CD8-positive, alpha-beta memory T cell (primary cell): ENCODE results near the gene WDPCP. TPM values are rescaled to one million over a fixed set of nuclear protein-coding genes. Genes with fewer than 3 reads are reported as not detected.
"Not testable (repeated sequence)": the region's sequence is repeated elsewhere in the genome, so short reads cannot be mapped to it uniquely, and the experiment has no call there.

Experiments
- CTCF ChIA-PET: fragments of 350-600 bp; sonication (Branson Sonifier 250); formaldehyde crosslinking; loops from one replicate; lab custom pipeline; 2021; ENCODE audit warnings: antibody characterized with exemption; lab: Charles Lee
- POLR2A ChIA-PET: fragments of 350-600 bp; sonication (Branson Sonifier 250); formaldehyde crosslinking; loops from one replicate; lab custom pipeline; 2021; ENCODE audit warnings: antibody characterized with exemption; lab: Charles Lee
- DNase-seq, 5 donors: peaks; one replicate each; pipeline versions ENCODE4 v3.0.0 to v3.0.0-alpha.2; 2020 to 2022; ENCODE audit warnings: mixed read lengths in 1 of 5
- H3K27ac ChIP-seq: one replicate; pipeline ENCODE4 v1.7.0; 2013; ENCODE audit warnings: low read depth, mild to moderate bottlenecking, low read length, moderate library complexity
- H3K27me3 ChIP-seq: 2 replicates; pipeline ENCODE4 v1.7.0; 2013; ENCODE audit warnings: low read length, mild to moderate bottlenecking; ENCODE audit not compliant: insufficient read depth, poor library complexity, severe bottlenecking
- H3K36me3 ChIP-seq: 2 replicates; pipeline ENCODE4 v1.7.0; 2013; ENCODE audit warnings: mild to moderate bottlenecking, low read length, moderate library complexity; ENCODE audit not compliant: insufficient read depth
- H3K4me1 ChIP-seq: 2 replicates; pipeline ENCODE4 v1.7.0; 2013; ENCODE audit warnings: mild to moderate bottlenecking, low read length, moderate library complexity; ENCODE audit not compliant: insufficient read depth
- H3K4me3 ChIP-seq: 2 replicates; pipeline ENCODE4 v1.7.0; 2013; ENCODE audit warnings: mild to moderate bottlenecking, low read length
- H3K9me3 ChIP-seq: 2 replicates; pipeline ENCODE4 v1.7.0; 2013; ENCODE audit warnings: mild to moderate bottlenecking, low read length
- H3K27ac Mint-ChIP-seq, 8 donors: one replicate each; pipeline ENCODE4 v1.8.0; 2020 to 2021; ENCODE audit warnings: mixed read lengths in 8 of 8, mild to moderate bottlenecking in 6 of 8, inconsistent platforms in 3 of 8, moderate library complexity in 3 of 8
- H3K27me3 Mint-ChIP-seq, 2 donors: one replicate each; pipeline ENCODE4 v1.8.0; 2020 to 2021; ENCODE audit warnings: mixed read lengths in 2 of 2, mild to moderate bottlenecking in 1 of 2, moderate library complexity in 1 of 2
- H3K36me3 Mint-ChIP-seq, 3 donors: one replicate each; pipeline ENCODE4 v1.8.0; 2020 to 2021; ENCODE audit warnings: mixed read lengths in 3 of 3, inconsistent platforms in 1 of 3, mild to moderate bottlenecking in 1 of 3
- H3K4me1 Mint-ChIP-seq, 3 donors: one replicate each; pipeline ENCODE4 v1.8.0; 2020 to 2021; ENCODE audit warnings: mixed read lengths in 3 of 3, inconsistent platforms in 1 of 3, mild to moderate bottlenecking in 1 of 3
- H3K4me3 Mint-ChIP-seq, 7 donors: one replicate each; pipeline ENCODE4 v1.8.0; 2020 to 2021; ENCODE audit warnings: mixed read lengths in 7 of 7, mild to moderate bottlenecking in 6 of 7, moderate library complexity in 4 of 7, inconsistent platforms in 2 of 7
- H3K9me3 Mint-ChIP-seq, 5 donors: one replicate each; pipeline ENCODE4 v1.8.0; 2020 to 2022; ENCODE audit warnings: mixed read lengths in 5 of 5, mild to moderate bottlenecking in 3 of 5, moderate library complexity in 2 of 5, inconsistent platforms in 1 of 5
- polyA plus RNA-seq: library from polyadenylated mRNA; unstranded; fragments of 300-500 nt; fragmentation: Illumina TruSeq; gene quantifications from one replicate; pipeline ENCODE4 v1.2.3, GENCODE V29; 2021
- total RNA-seq, 2 experiments: library from RNA; stranded (reverse); gene quantifications; one replicate each; pipeline ENCODE4 v1.2.3, GENCODE V29; 2021

Gene WDPCP
- total and polyA plus RNA-seq, 3 experiments from 2014 or later, result 5.9 to 7.9 (median 7.2) TPM

- DNase-seq, result no peak
- CTCF ChIA-PET, result no interaction called here
- Mint-ChIP-seq H3K27ac (no peak overlapping the region), H3K27me3 (no peaks in the 10 kb centered on the region), H3K36me3 (peaks cover 8 to 10% (median 10%) of the 10 kb centered on the region in 3 donors), H3K4me3 (no peak overlapping the region), H3K9me3 (no peaks in the 10 kb centered on the region), H3K4me1 (no peaks in the 10 kb centered on the region)
- Histone ChIP-seq H3K36me3 (no peaks in the 10 kb centered on the region), H3K9me3 (no peaks in the 10 kb centered on the region), H3K4me1 (no peaks in the 10 kb centered on the region), H3K27me3 (no peaks in the 10 kb centered on the region), H3K27ac (no peak overlapping the region), H3K4me3 (no peak overlapping the region)
- POLR2A ChIA-PET, result no interaction called here
These were observed 179.7 kb downstream of the WDPCP start for GRCh38 chr2:63408530-63408929.

- ChIA-PET CTCF (no interaction called here), POLR2A (no interaction called here)
- Mint-ChIP-seq H3K36me3 (peaks cover 14 to 25% (median 22%) of the 10 kb centered on the region in 3 donors), H3K4me1 (no peaks in the 10 kb centered on the region), H3K9me3 (peaks cover 3 to 15% (median 11%) of the 10 kb centered on the region in 5 donors), H3K27ac (no peak overlapping the region), H3K27me3 (no peaks in the 10 kb centered on the region), H3K4me3 (no peak overlapping the region)
- Histone ChIP-seq H3K27me3 (no peaks in the 10 kb centered on the region), H3K4me3 (no peak overlapping the region), H3K4me1 (no peaks in the 10 kb centered on the region), H3K27ac (no peak overlapping the region), H3K36me3 (no peaks in the 10 kb centered on the region), H3K9me3 (no peaks in the 10 kb centered on the region)
- no peak for DNase-seq
These were observed 181.6 kb downstream of the WDPCP start for GRCh38 chr2:63406641-63407040.

GRCh38 chr2:63403820-63404219, 184.5 kb downstream of the WDPCP start:
- no peaks in the 10 kb centered on the region for H3K27me3 Mint-ChIP-seq
- CTCF ChIA-PET, result no interaction called here
- H3K27ac Mint-ChIP-seq, result no peak overlapping the region
- H3K4me3 ChIP-seq, result no peak overlapping the region
- no peak overlapping the region for H3K4me3 Mint-ChIP-seq
- H3K27ac ChIP-seq, result no peak overlapping the region
- H3K27me3 ChIP-seq, result no peaks in the 10 kb centered on the region
- no peaks in the 10 kb centered on the region for H3K4me1 Mint-ChIP-seq
- POLR2A ChIA-PET, result no interaction called here
- peaks cover 3 to 18% (median 11%) of the 10 kb centered on the region in 5 donors for H3K9me3 Mint-ChIP-seq
- no peaks in the 10 kb centered on the region for H3K36me3 ChIP-seq
- no peaks in the 10 kb centered on the region for H3K9me3 ChIP-seq
- DNase-seq, result no peak
- no peaks in the 10 kb centered on the region for H3K4me1 ChIP-seq
- H3K36me3 Mint-ChIP-seq, result peaks cover 17 to 45% (median 26%) of the 10 kb centered on the region in 3 donors

GRCh38 chr2:63402889-63403288, 185.4 kb downstream of the WDPCP start:
- H3K9me3 Mint-ChIP-seq, result peaks cover 3 to 18% (median 11%) of the 10 kb centered on the region in 5 donors
- H3K9me3 ChIP-seq, H3K4me1 ChIP-seq, H3K36me3 ChIP-seq, H3K27me3 Mint-ChIP-seq, DNase-seq, CTCF ChIA-PET, H3K4me1 Mint-ChIP-seq, H3K27me3 ChIP-seq, H3K27ac ChIP-seq, H3K4me3 ChIP-seq, H3K27ac Mint-ChIP-seq, H3K4me3 Mint-ChIP-seq, POLR2A ChIA-PET: not testable (repeated sequence)
- peaks cover 17 to 45% (median 26%) of the 10 kb centered on the region in 3 donors for H3K36me3 Mint-ChIP-seq

GRCh38 chr2:63399156-63399555, 189.1 kb downstream of the WDPCP start:
- H3K9me3 Mint-ChIP-seq, result peaks cover 8 to 26% (median 11%) of the 10 kb centered on the region in 5 donors
- H3K27ac Mint-ChIP-seq, result peak overlapping the region in 1 of 8 donors; percentile 4
- Histone ChIP-seq H3K4me1 (no peaks in the 10 kb centered on the region), H3K9me3 (peaks cover 5% of the 10 kb centered on the region), H3K4me3 (no peak overlapping the region), H3K27ac (no peak overlapping the region), H3K27me3 (no peaks in the 10 kb centered on the region), H3K36me3 (no peaks in the 10 kb centered on the region)
- H3K4me3 Mint-ChIP-seq, result no peak overlapping the region
- H3K27me3 Mint-ChIP-seq, result no peaks in the 10 kb centered on the region
- CTCF ChIA-PET, result no interaction called here
- H3K4me1 Mint-ChIP-seq, result no peaks in the 10 kb centered on the region
- no peak for DNase-seq
- POLR2A ChIA-PET, result no interaction called here
- H3K36me3 Mint-ChIP-seq, result peaks cover 21 to 53% (median 35%) of the 10 kb centered on the region in 3 donors

GRCh38 chr2:63379451-63379850, 208.8 kb downstream of the WDPCP start:
- H3K4me1 Mint-ChIP-seq, result no peaks in the 10 kb centered on the region
- no peak overlapping the region for H3K4me3 Mint-ChIP-seq
- POLR2A ChIA-PET, result no interaction called here
- no peaks in the 10 kb centered on the region for H3K27me3 Mint-ChIP-seq
- H3K27me3 ChIP-seq, result no peaks in the 10 kb centered on the region
- no peak for DNase-seq
- H3K27ac Mint-ChIP-seq, result no peak overlapping the region
- H3K4me3 ChIP-seq, result no peak overlapping the region
- peaks cover 20 to 40% (median 29%) of the 10 kb centered on the region in 3 donors for H3K36me3 Mint-ChIP-seq
- H3K4me1 ChIP-seq, result no peaks in the 10 kb centered on the region
- no peaks in the 10 kb centered on the region for H3K36me3 ChIP-seq
- H3K27ac ChIP-seq, result no peak overlapping the region
- H3K9me3 ChIP-seq, result no peaks in the 10 kb centered on the region
- CTCF ChIA-PET, result no interaction called here
- H3K9me3 Mint-ChIP-seq, result no peaks in the 10 kb centered on the region

- no peaks in the 10 kb centered on the region for H3K27me3 ChIP-seq
- no peaks in the 10 kb centered on the region for H3K4me1 ChIP-seq
- H3K4me3 ChIP-seq, result no peak overlapping the region
- no peaks in the 10 kb centered on the region for H3K9me3 ChIP-seq
- CTCF ChIA-PET, result interaction anchor here (0.8 kb wide), 1 partner anchor 9 kb away, joined by 3 read pairs; no protein-coding TSS in a partner anchor
- H3K36me3 ChIP-seq, result no peaks in the 10 kb centered on the region
- POLR2A ChIA-PET, result no interaction called here
- no peak overlapping the region for H3K27ac ChIP-seq
- no peaks in the 10 kb centered on the region for H3K4me1 Mint-ChIP-seq
- H3K27me3 Mint-ChIP-seq, result no peaks in the 10 kb centered on the region
- peaks cover 23 to 42% (median 33%) of the 10 kb centered on the region in 3 donors for H3K36me3 Mint-ChIP-seq
- peaks cover 0 to under 1% (median 0%) of the 10 kb centered on the region in 5 donors for H3K9me3 Mint-ChIP-seq
- H3K4me3 Mint-ChIP-seq, result no peak overlapping the region
- no peak for DNase-seq
- no peak overlapping the region for H3K27ac Mint-ChIP-seq
These were observed 209.7 kb downstream of the WDPCP start for GRCh38 chr2:63378589-63378988.

GRCh38 chr2:63374341-63374740, 213.9 kb downstream of the WDPCP start:
- Histone ChIP-seq H3K4me1 (no peaks in the 10 kb centered on the region), H3K27me3 (no peaks in the 10 kb centered on the region), H3K36me3 (no peaks in the 10 kb centered on the region), H3K27ac (no peak overlapping the region), H3K9me3 (no peaks in the 10 kb centered on the region), H3K4me3 (no peak overlapping the region)
- Mint-ChIP-seq H3K9me3 (peaks cover 6 to 13% (median 8%) of the 10 kb centered on the region in 5 donors), H3K4me1 (no peaks in the 10 kb centered on the region), H3K27ac (no peak overlapping the region), H3K36me3 (peaks cover 18 to 51% (median 35%) of the 10 kb centered on the region in 3 donors), H3K4me3 (no peak overlapping the region), H3K27me3 (no peaks in the 10 kb centered on the region)
- ChIA-PET CTCF (no interaction called here), POLR2A (no interaction called here)
- DNase-seq, result no peak
